ENCODE data around the gene EN1. TPM values are rescaled to one million over a fixed set of nuclear protein-coding genes. Genes with fewer than 3 reads are reported as not detected.

The EN1 gene
- 6.0 and 6.5 TPM in 2 replicates for polyA plus RNA-seq (2013)

DNA sequence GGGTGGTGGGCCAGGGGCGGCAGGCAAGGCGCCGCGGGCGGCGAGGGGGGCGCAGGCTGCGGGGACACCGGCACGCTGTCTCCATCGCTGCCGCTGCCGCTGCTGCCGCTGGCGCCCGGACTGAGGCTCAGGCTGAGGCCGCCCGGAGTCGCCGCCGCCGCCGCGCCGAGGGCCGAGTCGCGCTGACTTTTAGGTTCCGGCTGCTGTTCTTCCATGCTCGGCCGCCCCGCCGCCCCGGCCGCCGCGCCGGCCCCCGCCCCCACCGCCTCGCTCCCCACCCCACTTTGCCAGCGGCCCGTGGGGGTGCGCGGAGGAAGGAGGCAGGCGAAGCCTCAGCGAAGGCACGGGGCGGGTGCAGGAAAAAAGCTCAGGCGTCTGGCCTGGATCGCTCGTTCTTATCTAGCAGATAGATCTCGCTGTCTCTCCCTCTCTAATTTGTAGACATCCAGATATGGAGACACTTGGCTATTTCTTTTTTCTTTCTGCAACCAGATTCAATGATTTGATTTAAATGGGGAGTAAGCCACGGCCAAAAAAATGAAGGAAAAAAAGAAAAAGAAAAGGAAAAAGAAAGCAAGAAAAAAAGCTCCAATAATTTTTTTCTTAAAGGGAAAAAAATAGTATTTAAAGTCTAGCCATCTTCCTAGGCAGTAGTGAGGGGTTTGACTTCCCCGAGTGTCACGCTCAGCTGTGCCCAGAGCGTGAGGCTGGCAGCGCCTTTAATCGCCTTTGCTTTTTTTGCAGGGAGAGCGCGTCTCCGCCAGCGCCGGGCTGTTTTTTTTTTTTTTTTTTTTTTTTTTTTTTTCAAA lies at the start of gene EN1:
Gene EN1, minus strand, starts transcription at position 696 of the 809 bp plus-strand sequence. Its CDS starts 481 bp downstream, at position 215.
- Histone ChIP-seq H3K9ac (ENCODE audit: low read length) (no peak within 1 kb of the TSS), H3K79me2 (ENCODE audit: control insufficient read depth, insufficient read depth, low read length, poor library complexity) (peaks cover 9% of the 10 kb centered on the region), H2BK5ac (ENCODE audit: low read depth, low read length, poor library complexity) (peak within 1 kb of the TSS; percentile 74), H2AK5ac (ENCODE audit: low read length) (no peak within 1 kb of the TSS), H3K14ac (ENCODE audit: low read length) (peak within 1 kb of the TSS; percentile 39), H3K27me3 (ENCODE audit: insufficient read depth, low read length) (peaks cover 72% of the 10 kb centered on the region), H2BK120ac (ENCODE audit: insufficient read depth, low read length, poor library complexity) (peak within 1 kb of the TSS; percentile 84), H3K4me2 (ENCODE audit: low read length) (peak within 1 kb of the TSS; percentile 78), H3K4me1 (ENCODE audit: control insufficient read depth in 1 of 2, insufficient read depth in 2 of 2, low read length in 2 of 2) (peaks cover 16 to 19% of the 10 kb centered on the region in 2 experiments), H3K79me1 (ENCODE audit: low read length) (peaks cover 14% of the 10 kb centered on the region), H2AFZ (ENCODE audit: insufficient read depth, low read length, poor library complexity) (peak within 1 kb of the TSS; percentile 60), H4K91ac (ENCODE audit: low read depth, low read length) (peak within 1 kb of the TSS; percentile 86), H3K4me3 (ENCODE audit: low read depth, low read length) (peak within 1 kb of the TSS; percentile 73), H3K23ac (ENCODE audit: low read length) (no peak within 1 kb of the TSS), H4K12ac (ENCODE audit: low read depth, low read length) (no peak within 1 kb of the TSS), H2BK12ac (ENCODE audit: low read length) (no peak within 1 kb of the TSS), H3K4ac (ENCODE audit: low read depth, low read length) (no peak within 1 kb of the TSS), H4K8ac (ENCODE audit: low read depth, low read length) (peak within 1 kb of the TSS; percentile 74), H3K18ac (ENCODE audit: low read length) (peak within 1 kb of the TSS; percentile 67), H3K9me3 (ENCODE audit: insufficient read depth, low read depth, low read length) (no peaks in the 10 kb centered on the region), H3K36me3 (ENCODE audit: control insufficient read depth in 1 of 2, insufficient read depth in 2 of 2, low read length in 2 of 2) (no peaks in the 10 kb centered on the region), H3K27ac (ENCODE audit: low read depth, low read length) (peak within 1 kb of the TSS; percentile 85)
- peak in 1 of 2 donors; percentile 21 for DNase-seq
- WGBS (ENCODE audit: extremely low coverage, insufficient coverage, insufficient read length) = no CpG with 5 or more reads among the region's 64 CpGs

DNA sequence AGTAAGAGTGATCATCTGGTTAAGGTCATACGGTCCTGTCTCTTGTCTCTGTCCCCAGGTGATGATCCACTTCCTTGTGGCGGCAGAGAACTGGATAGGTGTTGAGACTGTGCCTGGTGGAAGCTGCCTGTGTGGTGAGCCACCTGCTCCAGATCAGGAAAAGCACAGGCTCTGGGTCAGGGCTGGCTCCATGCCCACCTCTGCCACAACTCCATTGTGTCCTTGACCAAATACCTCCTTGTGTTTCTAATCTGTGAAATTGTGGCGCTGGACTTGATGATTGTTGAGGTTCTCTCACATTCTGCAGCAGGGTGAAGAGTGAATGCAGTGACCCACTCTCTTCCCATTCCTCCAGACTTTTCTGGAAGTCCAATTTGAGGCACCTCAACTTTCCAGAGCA lies 45.7 kb upstream of the EN1 start:
- Histone ChIP-seq H3K18ac (ENCODE audit: low read length) (no peak overlapping the region), H2BK12ac (ENCODE audit: low read length) (no peak overlapping the region), H3K27ac (ENCODE audit: low read depth, low read length) (no peak overlapping the region), H3K36me3 (ENCODE audit: control insufficient read depth in 1 of 2, insufficient read depth in 2 of 2, low read length in 2 of 2) (no peaks in the 10 kb centered on the region), H3K4me1 (ENCODE audit: control insufficient read depth in 1 of 2, insufficient read depth in 2 of 2, low read length in 2 of 2) (no peaks in the 10 kb centered on the region), H2AFZ (ENCODE audit: insufficient read depth, low read length, poor library complexity) (no peak overlapping the region), H3K14ac (ENCODE audit: low read length) (no peak overlapping the region), H3K4me2 (ENCODE audit: low read length) (no peak overlapping the region), H3K4me3 (ENCODE audit: low read depth, low read length) (no peak overlapping the region), H2AK5ac (ENCODE audit: low read length) (no peak overlapping the region), H4K91ac (ENCODE audit: low read depth, low read length) (no peak overlapping the region), H3K9me3 (ENCODE audit: insufficient read depth, low read depth, low read length) (no peaks in the 10 kb centered on the region), H3K9ac (ENCODE audit: low read length) (no peak overlapping the region), H4K12ac (ENCODE audit: low read depth, low read length) (no peak overlapping the region), H4K8ac (ENCODE audit: low read depth, low read length) (no peak overlapping the region), H3K27me3 (ENCODE audit: insufficient read depth, low read length) (no peaks in the 10 kb centered on the region), H3K23ac (ENCODE audit: low read length) (no peak overlapping the region), H2BK5ac (ENCODE audit: low read depth, low read length, poor library complexity) (no peak overlapping the region), H2BK120ac (ENCODE audit: insufficient read depth, low read length, poor library complexity) (no peak overlapping the region), H3K79me1 (ENCODE audit: low read length) (no peaks in the 10 kb centered on the region), H3K4ac (ENCODE audit: low read depth, low read length) (no peak overlapping the region), H3K79me2 (ENCODE audit: control insufficient read depth, insufficient read depth, low read length, poor library complexity) (no peaks in the 10 kb centered on the region)
- no CpG with 5 or more reads among the region's 3 CpGs for WGBS (ENCODE audit: extremely low coverage, insufficient coverage, insufficient read length)
- no peak for DNase-seq

DNA sequence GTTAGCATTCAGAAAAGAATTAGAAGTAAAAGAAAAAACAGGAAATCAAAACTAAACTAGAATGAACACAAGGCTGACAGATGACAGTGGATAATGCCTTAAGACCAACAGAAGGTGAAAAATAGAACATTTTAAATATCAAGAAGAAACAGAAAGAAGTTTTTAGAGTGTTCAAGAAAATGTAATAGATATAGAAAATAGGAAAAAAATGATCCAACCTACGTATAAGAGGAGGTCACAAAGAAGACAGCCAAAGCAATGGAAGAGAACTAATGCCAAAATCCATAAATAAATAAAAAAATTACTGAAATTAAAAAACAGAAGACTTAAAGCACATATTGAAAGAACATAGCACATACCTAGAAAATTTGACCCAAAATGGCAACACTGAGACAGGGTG lies 42.5 kb upstream of the EN1 start:
- Histone ChIP-seq H3K79me1 (ENCODE audit: low read length) (no peaks in the 10 kb centered on the region), H2AK5ac (ENCODE audit: low read length) (no peak overlapping the region), H3K18ac (ENCODE audit: low read length) (no peak overlapping the region), H3K4me1 (ENCODE audit: control insufficient read depth in 1 of 2, insufficient read depth in 2 of 2, low read length in 2 of 2) (no peaks in the 10 kb centered on the region), H3K27ac (ENCODE audit: low read depth, low read length) (no peak overlapping the region), H3K4me2 (ENCODE audit: low read length) (no peak overlapping the region), H3K9ac (ENCODE audit: low read length) (no peak overlapping the region), H3K4me3 (ENCODE audit: low read depth, low read length) (no peak overlapping the region), H3K4ac (ENCODE audit: low read depth, low read length) (no peak overlapping the region), H3K23ac (ENCODE audit: low read length) (no peak overlapping the region), H4K8ac (ENCODE audit: low read depth, low read length) (no peak overlapping the region), H3K14ac (ENCODE audit: low read length) (no peak overlapping the region), H2AFZ (ENCODE audit: insufficient read depth, low read length, poor library complexity) (no peak overlapping the region), H2BK12ac (ENCODE audit: low read length) (no peak overlapping the region), H3K27me3 (ENCODE audit: insufficient read depth, low read length) (no peaks in the 10 kb centered on the region), H2BK120ac (ENCODE audit: insufficient read depth, low read length, poor library complexity) (no peak overlapping the region), H3K9me3 (ENCODE audit: insufficient read depth, low read depth, low read length) (no peaks in the 10 kb centered on the region), H4K91ac (ENCODE audit: low read depth, low read length) (no peak overlapping the region), H4K12ac (ENCODE audit: low read depth, low read length) (no peak overlapping the region), H3K36me3 (ENCODE audit: control insufficient read depth in 1 of 2, insufficient read depth in 2 of 2, low read length in 2 of 2) (no peaks in the 10 kb centered on the region), H3K79me2 (ENCODE audit: control insufficient read depth, insufficient read depth, low read length, poor library complexity) (no peaks in the 10 kb centered on the region), H2BK5ac (ENCODE audit: low read depth, low read length, poor library complexity) (no peak overlapping the region)
- WGBS (ENCODE audit: extremely low coverage, insufficient coverage, insufficient read length) = no CpG with 5 or more reads among the region's 1 CpG
- no peak for DNase-seq

DNA sequence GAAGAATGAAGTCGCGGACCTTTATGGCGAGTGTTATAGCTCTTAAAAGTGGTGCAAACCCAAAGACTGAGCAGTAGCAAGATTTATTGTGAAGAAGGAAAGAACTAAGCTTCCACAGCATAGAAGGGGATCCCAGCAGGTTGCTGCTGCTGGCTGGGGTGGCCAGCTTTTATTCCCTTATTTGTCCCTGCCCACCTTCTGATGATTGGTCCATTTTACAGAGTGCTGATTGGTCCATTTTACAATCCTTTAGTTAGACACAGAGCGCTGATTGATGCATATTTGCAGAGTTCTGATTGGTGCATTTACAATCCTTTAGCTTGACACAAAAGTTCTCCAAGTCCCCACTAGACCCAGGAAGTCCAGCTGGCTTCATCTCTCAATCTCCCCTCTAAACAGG lies 36.3 kb upstream of the EN1 start:
- H3K4me1 ChIP-seq (ENCODE audit: control insufficient read depth in 1 of 2, insufficient read depth in 2 of 2, low read length in 2 of 2) = no peaks in the 10 kb centered on the region
- no peaks in the 10 kb centered on the region for H3K79me1 ChIP-seq (ENCODE audit: low read length)
- H3K18ac ChIP-seq (ENCODE audit: low read length) = no peak overlapping the region
- H4K12ac ChIP-seq (ENCODE audit: low read depth, low read length) = no peak overlapping the region
- no peak overlapping the region for H3K4me3 ChIP-seq (ENCODE audit: low read depth, low read length)
- no peak overlapping the region for H2BK120ac ChIP-seq (ENCODE audit: insufficient read depth, low read length, poor library complexity)
- H4K8ac ChIP-seq (ENCODE audit: low read depth, low read length) = no peak overlapping the region
- H4K91ac ChIP-seq (ENCODE audit: low read depth, low read length) = no peak overlapping the region
- no peak overlapping the region for H2AFZ ChIP-seq (ENCODE audit: insufficient read depth, low read length, poor library complexity)
- DNase-seq = no peak
- no peaks in the 10 kb centered on the region for H3K79me2 ChIP-seq (ENCODE audit: control insufficient read depth, insufficient read depth, low read length, poor library complexity)
- no peaks in the 10 kb centered on the region for H3K9me3 ChIP-seq (ENCODE audit: insufficient read depth, low read depth, low read length)
- H3K23ac ChIP-seq (ENCODE audit: low read length) = no peak overlapping the region
- H3K36me3 ChIP-seq (ENCODE audit: control insufficient read depth in 1 of 2, insufficient read depth in 2 of 2, low read length in 2 of 2) = no peaks in the 10 kb centered on the region
- no peak overlapping the region for H2AK5ac ChIP-seq (ENCODE audit: low read length)
- H3K27me3 ChIP-seq (ENCODE audit: insufficient read depth, low read length) = no peaks in the 10 kb centered on the region
- H2BK12ac ChIP-seq (ENCODE audit: low read length) = no peak overlapping the region
- H3K4me2 ChIP-seq (ENCODE audit: low read length) = no peak overlapping the region
- no peak overlapping the region for H3K4ac ChIP-seq (ENCODE audit: low read depth, low read length)
- no peak overlapping the region for H3K27ac ChIP-seq (ENCODE audit: low read depth, low read length)
- no peak overlapping the region for H3K9ac ChIP-seq (ENCODE audit: low read length)
- WGBS (ENCODE audit: extremely low coverage, insufficient coverage, insufficient read length) = no CpG with 5 or more reads among the region's 4 CpGs
- H2BK5ac ChIP-seq (ENCODE audit: low read depth, low read length, poor library complexity) = no peak overlapping the region
- H3K14ac ChIP-seq (ENCODE audit: low read length) = no peak overlapping the region

Data from trophoblast cell (in vitro differentiated cells and primary cell).